ENCODE measurements around the gene SERPINB8. TPM values are rescaled to one million over a fixed set of nuclear protein-coding genes. Genes with fewer than 3 reads are reported as not detected.

SERPINB8 gene
- total RNA-seq, 3 donors from 2014 or later = 10.7 to 27.3 (median 12.3) TPM

- no peak for TF ChIP-seq CTCF (IDR thresholded peaks at IDR 0.05)
- intact Hi-C loops (cut with DNase I, micrococcal nuclease) = no loop called here
- no peaks in the 10 kb centered on the region for H3K4me1 ChIP-seq (ENCODE audit: low read depth)
- H3K9me3 ChIP-seq = no peaks in the 10 kb centered on the region
- H3K36me3 ChIP-seq (ENCODE audit: low read depth) = no peaks in the 10 kb centered on the region
- H3K4me3 ChIP-seq = no peak overlapping the region
- ATAC-seq = no peak
- no peak for DNase-seq
Measured at GRCh38 chr18:63947051-63947790, 22.7 kb upstream of the SERPINB8 start.

DNA sequence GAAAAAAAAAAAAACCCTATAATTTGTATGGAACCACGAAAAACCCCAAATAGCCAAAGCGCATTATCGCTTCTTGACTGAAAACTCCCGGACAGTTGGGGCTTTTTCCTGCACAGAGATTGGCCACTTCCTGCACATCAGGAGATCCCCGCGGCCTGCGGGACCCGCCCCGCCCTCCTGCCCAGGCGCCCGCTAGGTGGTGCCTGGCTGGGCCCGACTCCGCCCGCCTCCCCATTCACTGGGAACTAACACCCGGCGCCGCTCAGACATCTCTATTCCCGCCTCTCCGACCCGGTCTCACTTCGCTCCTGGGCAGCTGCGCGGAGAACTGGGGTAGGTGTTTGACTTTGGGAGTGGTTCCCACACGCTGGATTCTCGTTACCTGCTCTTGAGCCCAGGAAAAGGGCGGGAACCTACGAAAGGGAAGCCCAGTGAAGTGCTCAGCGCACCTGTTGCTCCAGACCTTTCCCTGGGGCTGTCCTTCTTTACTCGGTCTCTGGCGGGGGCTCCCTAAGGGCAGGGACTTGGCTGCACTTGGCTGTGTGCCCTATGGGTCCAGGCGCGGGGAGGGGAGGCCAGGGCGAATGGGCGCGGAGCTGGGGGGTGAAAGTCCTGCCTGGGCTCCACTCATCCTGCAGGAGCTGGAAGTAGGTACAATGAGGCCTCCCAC is 20.7 kb upstream of the SERPINB8 start, which contains the start of gene HMSD:
HMSD (plus strand) TSS at position 234 of the 670 bp plus-strand sequence. CDS start 4,155 bp downstream, outside the sequence.
- peak; percentile 67 to 78 (median 77) for DNase-seq

GRCh38 chr18:63951302-63951705 is 18.6 kb upstream of the SERPINB8 start:
- Histone ChIP-seq H3K9me3 (no peaks in the 10 kb centered on the region), H3K36me3 (ENCODE audit: low read depth) (no peaks in the 10 kb centered on the region), H3K4me3 (no peak overlapping the region), H3K4me1 (ENCODE audit: low read depth) (no peaks in the 10 kb centered on the region)
- intact Hi-C loops (cut with DNase I, micrococcal nuclease) = no loop called here
- no peak for TF ChIP-seq CTCF (IDR thresholded peaks at IDR 0.05)
- DNase-seq (no peak), ATAC-seq (no peak)

More for the DNA sequence above, 20.7 kb upstream of the SERPINB8 start, which contains the start of gene HMSD:
- Histone ChIP-seq H3K9me3 (no peaks in the 10 kb centered on the region), H3K4me3 (no peak within 1 kb of the TSS), H3K36me3 (ENCODE audit: low read depth) (no peaks in the 10 kb centered on the region), H3K4me1 (ENCODE audit: low read depth) (no peaks in the 10 kb centered on the region)
- intact Hi-C loops (cut with DNase I, micrococcal nuclease) = no loop called here
- peak; percentile 100 for ATAC-seq
- peak; percentile 35 for TF ChIP-seq CTCF (IDR thresholded peaks at IDR 0.05)

DNA sequence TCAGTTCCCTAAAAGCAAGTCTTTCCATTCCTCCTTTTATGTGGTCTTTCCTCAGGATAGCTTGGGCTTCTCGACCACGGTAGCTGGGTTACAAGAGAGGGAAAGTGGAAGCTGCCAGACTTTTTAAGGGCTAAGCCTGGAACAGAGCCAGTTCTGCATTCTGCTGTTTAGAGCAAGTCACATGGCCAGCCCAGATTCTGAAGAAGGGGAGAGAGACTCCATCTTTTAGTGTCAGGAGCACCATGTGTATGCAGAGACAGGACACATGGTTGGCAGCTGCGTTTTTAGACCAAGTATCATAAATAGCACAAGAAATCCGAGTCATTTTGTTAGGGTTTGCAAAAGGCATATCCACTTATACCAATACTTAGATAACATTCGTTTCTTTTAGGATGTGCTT is 16.1 kb upstream of the SERPINB8 start:
- no peaks in the 10 kb centered on the region for H3K36me3 ChIP-seq (ENCODE audit: low read depth)
- no peak overlapping the region for H3K4me3 ChIP-seq
- intact Hi-C loops (cut with DNase I, micrococcal nuclease) = no loop called here
- no peaks in the 10 kb centered on the region for H3K4me1 ChIP-seq (ENCODE audit: low read depth)
- DNase-seq = no peak
- no peak for TF ChIP-seq CTCF (IDR thresholded peaks at IDR 0.05)
- ATAC-seq = no peak
- H3K9me3 ChIP-seq = no peaks in the 10 kb centered on the region

DNA sequence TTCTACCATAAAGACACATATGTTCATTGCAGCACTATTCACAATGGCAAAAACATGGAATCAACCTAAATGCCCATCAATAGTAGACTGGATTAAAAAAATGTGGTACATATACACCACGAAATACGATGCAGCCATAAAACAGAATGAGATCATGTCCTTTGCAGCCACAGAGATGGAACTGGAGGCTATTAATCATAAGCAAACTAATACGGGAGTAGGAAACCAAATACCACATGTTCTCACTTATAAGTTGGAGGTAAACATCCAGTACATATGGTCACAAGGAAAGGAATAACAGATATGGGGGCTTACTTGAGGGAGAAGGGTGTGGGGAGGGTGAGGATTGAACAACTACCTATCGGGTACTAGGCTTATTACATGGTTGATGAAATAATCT is 13.1 kb upstream of the SERPINB8 start:
- ATAC-seq = no peak
- no peak for DNase-seq
- intact Hi-C loops (cut with DNase I, micrococcal nuclease) = no loop called here
- no peaks in the 10 kb centered on the region for H3K4me1 ChIP-seq (ENCODE audit: low read depth)
- no peaks in the 10 kb centered on the region for H3K9me3 ChIP-seq
- H3K36me3 ChIP-seq (ENCODE audit: low read depth) = no peaks in the 10 kb centered on the region
- no peak for TF ChIP-seq CTCF (IDR thresholded peaks at IDR 0.05)
- no peak overlapping the region for H3K4me3 ChIP-seq
